Mononuclear cell (primary cell): ENCODE results near the gene SLC2A14. TPM values are rescaled to one million over a fixed set of nuclear protein-coding genes. Genes with fewer than 3 reads are reported as not detected.
"Not testable (repeated sequence)": the region's sequence is repeated elsewhere in the genome, so short reads cannot be mapped to it uniquely, and the experiment has no call there.

Experiments used
- H3K27me3 ChIP-seq: 2 replicates; pipeline ENCODE4 v1.6.0; 2011; ENCODE audit warnings: low read length, control low read depth; ENCODE audit not compliant: insufficient read depth
- H3K4me1 ChIP-seq: 2 replicates; pipeline ENCODE4 v1.5.1; 2011; ENCODE audit warnings: mild to moderate bottlenecking, low read length, control low read depth; ENCODE audit not compliant: insufficient read depth
- H3K4me3 ChIP-seq: 2 replicates; pipeline ENCODE4 v1.5.1; 2011; ENCODE audit warnings: mild to moderate bottlenecking, low read length, moderate library complexity
- H3K9me3 ChIP-seq: 2 replicates; pipeline ENCODE4 v1.5.1; 2011; ENCODE audit warnings: low read depth, mild to moderate bottlenecking, control low read depth, low read length
- total RNA-seq: library from RNA; depleted of rRNA; stranded (reverse); fragments of >200 nt; gene quantifications from one replicate; pipeline ENCODE4 v1.2.3, GENCODE V29; 2012

The SLC2A14 gene
- total RNA-seq, 1 donor: 0.21 TPM

- H3K27me3 ChIP-seq: no peaks in the 10 kb centered on the region
- no peak overlapping the region for H3K4me3 ChIP-seq
- H3K9me3 ChIP-seq: no peaks in the 10 kb centered on the region
- H3K4me1 ChIP-seq: peaks cover 20% of the 10 kb centered on the region
These were observed 88.0 kb downstream of the SLC2A14 start for GRCh38 chr12:7784701-7785100.

GRCh38 chr12:7783433-7783832 is 89.3 kb downstream of the SLC2A14 start:
- not testable (repeated sequence) for H3K27me3 ChIP-seq, H3K4me3 ChIP-seq, H3K9me3 ChIP-seq
- peaks cover 19% of the 10 kb centered on the region for H3K4me1 ChIP-seq

GRCh38 chr12:7782055-7782454 is 90.7 kb downstream of the SLC2A14 start:
- Histone ChIP-seq H3K4me1 (peaks cover 5% of the 10 kb centered on the region), H3K27me3 (no peaks in the 10 kb centered on the region), H3K4me3 (no peak overlapping the region), H3K9me3 (no peaks in the 10 kb centered on the region)

- H3K27me3 ChIP-seq: no peaks in the 10 kb centered on the region
- H3K4me1 ChIP-seq: peaks cover 4% of the 10 kb centered on the region
- H3K9me3 ChIP-seq: no peaks in the 10 kb centered on the region
- H3K4me3 ChIP-seq: no peak overlapping the region
These were observed 91.4 kb downstream of the SLC2A14 start for GRCh38 chr12:7781274-7781673.

- Histone ChIP-seq H3K9me3 (no peaks in the 10 kb centered on the region), H3K4me3 (no peak overlapping the region), H3K4me1 (no peaks in the 10 kb centered on the region), H3K27me3 (no peaks in the 10 kb centered on the region)
These were observed 102.7 kb downstream of the SLC2A14 start for GRCh38 chr12:7769999-7770398.

Other genes with a start within 250 kb of the SLC2A14 start
- not detected for gene APOBEC1, start 207.0 kb downstream of the SLC2A14 start, total RNA-seq
- gene GDF3, start 177.1 kb downstream of the SLC2A14 start, total RNA-seq: not detected
- not detected for gene DPPA3, start 161.5 kb downstream of the SLC2A14 start, total RNA-seq
- gene CLEC4C, start 125.5 kb downstream of the SLC2A14 start, total RNA-seq: 3.0 TPM
- not detected for gene NANOGNB, start 107.7 kb downstream of the SLC2A14 start, total RNA-seq
- not detected for gene NANOG, start 83.5 kb downstream of the SLC2A14 start, total RNA-seq
- gene SLC2A3, start 63.3 kb upstream of the SLC2A14 start, total RNA-seq: 888 TPM
- gene FOXJ2, start 159.8 kb upstream of the SLC2A14 start, total RNA-seq: 19.4 TPM
- 10.3 TPM for gene C3AR1, start 193.4 kb upstream of the SLC2A14 start, total RNA-seq
- 106 TPM for gene NECAP1, start 209.4 kb upstream of the SLC2A14 start, total RNA-seq